ENCODE data around the gene MILR1. TPM values are rescaled to one million over a fixed set of nuclear protein-coding genes. Genes with fewer than 3 reads are reported as not detected.

The MILR1 gene
- total RNA-seq, 1 donor from 2014 or later: 1.9 TPM

DNA sequence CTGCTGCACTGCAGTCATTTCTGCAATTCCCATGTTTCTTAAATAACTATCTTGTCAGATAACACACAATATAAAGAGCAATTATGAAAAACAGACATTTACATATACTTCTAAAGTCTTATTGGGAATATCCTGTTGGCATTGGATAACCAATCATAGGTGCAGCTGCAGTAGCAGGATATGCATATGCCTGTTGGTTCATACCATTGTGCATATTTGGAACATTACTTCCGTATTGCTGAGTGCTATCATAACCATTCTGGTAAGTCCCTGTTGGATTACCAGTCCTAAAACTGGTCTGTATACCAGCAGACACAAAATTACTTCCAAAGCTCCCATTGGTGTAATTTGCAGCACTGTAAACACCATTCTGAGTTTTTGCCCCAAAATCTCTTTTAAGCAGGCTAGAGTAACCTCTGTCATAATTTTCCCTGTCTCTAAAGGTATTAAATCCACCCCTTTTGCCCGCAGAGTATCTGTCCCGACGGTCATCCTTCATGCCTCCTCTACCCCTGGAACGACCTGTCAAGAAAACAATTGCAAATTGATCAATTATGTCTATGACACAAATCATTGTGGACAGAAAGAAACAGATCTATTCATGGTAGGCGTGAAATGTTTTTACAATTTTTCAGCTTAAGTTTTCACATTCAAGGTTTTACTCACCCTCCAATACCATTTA is 51.0 kb downstream of the MILR1 start:
- Histone ChIP-seq H2AFZ (ENCODE audit: low read depth, low read length) (no peak overlapping the region), H4K20me1 (ENCODE audit: insufficient read depth, low read length) (peaks cover 79% of the 10 kb centered on the region), H3K36me3 (ENCODE audit: insufficient read depth, low read length) (peaks cover 71% of the 10 kb centered on the region), H3K4me2 (ENCODE audit: low read length) (peak overlapping the region; percentile 12), H3K27ac (ENCODE audit: low read depth, low read length) (no peak overlapping the region), H3K9ac (ENCODE audit: low read length) (peak overlapping the region; percentile 6), H3K79me2 (ENCODE audit: insufficient read depth, low read length) (peaks cover 80% of the 10 kb centered on the region), H3K9me3 (ENCODE audit: insufficient read depth, low read depth, low read length) (no peaks in the 10 kb centered on the region), H3K4me3 (ENCODE audit: insufficient read depth, low read depth, low read length) (no peak overlapping the region), H3K27me3 (ENCODE audit: insufficient read depth, low read length) (no peaks in the 10 kb centered on the region), H3K4me1 (ENCODE audit: insufficient read depth, low read length) (peaks cover 45% of the 10 kb centered on the region)
- Mint-ChIP-seq H3K4me1 (ENCODE audit: low read depth, unreplicated experiment) (peaks cover 51% of the 10 kb centered on the region), H3K27ac (ENCODE audit: unreplicated experiment) (peak overlapping the region; percentile 50), H3K4me3 (ENCODE audit: unreplicated experiment) (peak overlapping the region; percentile 30), H3K27me3 (ENCODE audit: low read depth, unreplicated experiment) (no peaks in the 10 kb centered on the region), H3K36me3 (ENCODE audit: low read depth, unreplicated experiment) (peaks cover 21% of the 10 kb centered on the region), H3K9me3 (ENCODE audit: unreplicated experiment) (no peaks in the 10 kb centered on the region)
- no peak for FAIRE-seq
- TF ChIP-seq CTCF (IDR thresholded peaks at IDR 0.05; ENCODE audit: insufficient read depth, low read depth, low read length) (no peak), EZH2 (IDR thresholded peaks at IDR 0.05; ENCODE audit: insufficient read depth, low read length) (no peak)
- DNase-seq (ENCODE audit: low read depth): peak; percentile 47

DNA sequence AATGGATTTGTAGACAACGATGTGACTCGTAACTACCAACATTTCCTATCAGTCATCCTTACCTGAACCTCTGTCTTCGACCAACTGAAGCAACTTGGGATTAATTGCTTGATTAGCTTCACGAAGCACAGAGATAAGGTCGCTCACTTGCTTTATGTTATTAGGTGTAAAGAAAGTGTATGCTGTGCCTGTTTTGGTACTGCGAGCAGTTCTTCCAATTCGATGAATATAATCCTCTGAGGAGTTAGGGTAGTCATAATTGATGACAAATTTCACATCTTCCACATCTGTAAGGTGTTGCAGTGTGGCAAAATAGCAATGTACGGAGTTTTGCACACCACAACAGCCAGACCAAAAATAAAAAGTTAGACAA is 51.6 kb downstream of the MILR1 start:
- DNase-seq (ENCODE audit: low read depth): no peak
- Histone ChIP-seq H3K9ac (ENCODE audit: low read length) (peak overlapping the region; percentile 4), H3K9me3 (ENCODE audit: insufficient read depth, low read depth, low read length) (no peaks in the 10 kb centered on the region), H2AFZ (ENCODE audit: low read depth, low read length) (no peak overlapping the region), H3K27ac (ENCODE audit: low read depth, low read length) (no peak overlapping the region), H3K27me3 (ENCODE audit: insufficient read depth, low read length) (no peaks in the 10 kb centered on the region), H4K20me1 (ENCODE audit: insufficient read depth, low read length) (peaks cover 84% of the 10 kb centered on the region), H3K79me2 (ENCODE audit: insufficient read depth, low read length) (peaks cover 80% of the 10 kb centered on the region), H3K4me2 (ENCODE audit: low read length) (peak overlapping the region; percentile 12), H3K4me3 (ENCODE audit: insufficient read depth, low read depth, low read length) (no peak overlapping the region), H3K36me3 (ENCODE audit: insufficient read depth, low read length) (peaks cover 71% of the 10 kb centered on the region), H3K4me1 (ENCODE audit: insufficient read depth, low read length) (peaks cover 45% of the 10 kb centered on the region)
- no peak for FAIRE-seq
- Mint-ChIP-seq H3K27ac (ENCODE audit: unreplicated experiment) (no peak overlapping the region), H3K27me3 (ENCODE audit: low read depth, unreplicated experiment) (no peaks in the 10 kb centered on the region), H3K4me3 (ENCODE audit: unreplicated experiment) (peak overlapping the region; percentile 30), H3K36me3 (ENCODE audit: low read depth, unreplicated experiment) (peaks cover 22% of the 10 kb centered on the region), H3K4me1 (ENCODE audit: low read depth, unreplicated experiment) (peaks cover 51% of the 10 kb centered on the region), H3K9me3 (ENCODE audit: unreplicated experiment) (no peaks in the 10 kb centered on the region)
- no peak for TF ChIP-seq CTCF (IDR thresholded peaks at IDR 0.05; ENCODE audit: insufficient read depth, low read depth, low read length)
- TF ChIP-seq EZH2 (IDR thresholded peaks at IDR 0.05; ENCODE audit: insufficient read depth, low read length): no peak
